HG02970 (cell line): ENCODE results near the gene CALM3.

Experiments used
- ATAC-seq: cut with Tn5 transposase; IDR thresholded peaks from one replicate; pipeline ENCODE4 v1.9.1; 2021; ENCODE audit warnings: mild to moderate bottlenecking, moderate library complexity, moderate number of reproducible peaks; ENCODE audit not compliant: unreplicated experiment, low FRiP score

Gene CALM3

GRCh38 chr19:46598372-46598917, 2.7 kb upstream of the CALM3 start:
- ATAC-seq = no peak

GRCh38 chr19:46599716-46600373, 1.3 kb upstream of the CALM3 start:
- ATAC-seq = no peak

DNA sequence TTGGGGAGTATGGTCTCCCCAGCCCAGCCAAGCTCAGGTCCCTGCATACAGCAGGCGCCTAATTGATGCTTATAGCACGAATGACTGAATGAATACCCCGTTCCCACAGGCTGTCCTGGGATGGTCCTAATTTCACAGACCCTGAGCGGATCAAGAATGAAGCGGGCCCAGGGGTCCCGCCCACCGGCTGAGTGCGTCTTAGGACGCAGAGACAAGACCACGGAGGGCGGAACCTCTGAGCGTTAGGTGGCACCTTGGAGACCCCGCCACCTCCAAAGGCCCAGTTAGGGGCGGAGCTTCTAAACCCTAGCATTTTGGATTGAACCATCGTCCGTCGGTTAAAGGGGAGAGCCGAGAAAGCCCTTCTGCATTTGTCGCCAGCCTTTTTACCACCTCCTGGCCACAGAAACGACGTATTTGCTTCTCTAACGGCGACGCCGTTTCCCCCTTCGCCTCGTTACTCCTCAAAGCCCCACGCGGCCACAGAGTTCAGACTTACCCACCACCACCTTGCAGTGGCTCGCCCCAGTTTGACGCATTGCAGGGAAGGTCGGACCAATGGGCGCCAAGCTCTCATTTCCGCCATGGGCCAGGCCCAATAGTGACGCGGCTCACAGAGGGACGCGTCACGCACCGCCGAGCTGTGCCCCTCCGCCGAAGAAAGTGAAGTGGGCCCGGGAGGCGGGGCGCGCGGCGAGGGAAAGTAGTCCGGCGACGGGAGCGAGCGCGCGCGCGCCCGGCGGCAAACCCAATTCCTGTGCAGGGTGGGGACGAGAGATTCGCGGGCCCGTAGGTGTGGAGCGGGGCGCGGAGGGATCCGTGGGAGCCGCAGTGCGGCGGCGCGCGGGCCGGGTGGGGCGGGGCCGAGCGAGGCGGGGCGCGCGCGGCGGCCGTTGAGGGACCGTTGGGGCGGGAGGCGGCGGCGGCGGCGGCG, 479 bp upstream of the CALM3 start:
- ATAC-seq = peak; percentile 83

- ATAC-seq = no peak
Observed at GRCh38 chr19:46602392-46603194, 1.5 kb downstream of the CALM3 start.

DNA sequence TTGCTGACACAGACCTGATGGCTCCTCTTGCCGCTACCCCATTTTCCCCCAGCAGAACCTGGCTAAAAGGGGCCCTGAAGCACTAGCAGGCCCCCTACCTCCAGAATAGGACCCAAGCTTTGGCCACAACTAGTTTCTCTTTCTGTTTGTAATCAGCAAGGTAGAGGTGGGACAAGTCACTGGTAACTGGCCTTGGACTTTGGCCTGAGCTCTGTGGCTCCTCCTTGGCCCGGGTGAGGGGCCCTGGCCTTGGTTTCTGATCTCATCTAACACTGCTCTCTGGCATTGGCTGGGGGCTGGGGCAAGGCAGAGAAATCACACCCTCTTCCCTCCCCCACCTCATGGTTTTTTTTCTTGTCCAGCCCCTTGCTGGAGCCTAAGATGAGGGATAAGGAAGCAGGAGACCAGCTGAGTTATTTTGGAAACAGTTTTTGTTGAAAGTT, 2.1 kb downstream of the CALM3 start:
- ATAC-seq = no peak

DNA sequence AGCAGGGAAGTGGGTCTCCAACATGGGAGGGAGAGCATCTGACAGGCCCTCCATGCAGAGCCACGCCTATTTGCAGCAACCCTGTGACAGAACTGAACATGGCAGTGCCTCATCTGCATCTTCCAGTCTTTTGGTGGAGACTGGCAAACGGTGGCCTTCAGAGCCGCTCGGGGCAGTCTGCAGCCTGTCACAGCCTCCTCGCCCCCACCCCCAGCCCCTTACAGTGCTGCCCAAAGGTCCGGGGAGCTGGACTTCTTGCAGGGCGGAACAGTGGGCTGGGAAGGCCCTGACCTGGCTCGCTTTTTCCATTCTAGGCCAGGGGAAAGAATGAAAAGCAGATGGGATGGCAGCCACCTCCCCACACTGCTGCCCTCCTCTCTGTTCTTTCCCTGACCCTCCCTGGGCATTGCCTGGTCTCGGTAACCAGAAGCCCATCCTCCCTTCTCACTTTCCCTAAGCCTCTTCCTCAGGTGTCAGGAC, 2.7 kb downstream of the CALM3 start:
- ATAC-seq = no peak

DNA sequence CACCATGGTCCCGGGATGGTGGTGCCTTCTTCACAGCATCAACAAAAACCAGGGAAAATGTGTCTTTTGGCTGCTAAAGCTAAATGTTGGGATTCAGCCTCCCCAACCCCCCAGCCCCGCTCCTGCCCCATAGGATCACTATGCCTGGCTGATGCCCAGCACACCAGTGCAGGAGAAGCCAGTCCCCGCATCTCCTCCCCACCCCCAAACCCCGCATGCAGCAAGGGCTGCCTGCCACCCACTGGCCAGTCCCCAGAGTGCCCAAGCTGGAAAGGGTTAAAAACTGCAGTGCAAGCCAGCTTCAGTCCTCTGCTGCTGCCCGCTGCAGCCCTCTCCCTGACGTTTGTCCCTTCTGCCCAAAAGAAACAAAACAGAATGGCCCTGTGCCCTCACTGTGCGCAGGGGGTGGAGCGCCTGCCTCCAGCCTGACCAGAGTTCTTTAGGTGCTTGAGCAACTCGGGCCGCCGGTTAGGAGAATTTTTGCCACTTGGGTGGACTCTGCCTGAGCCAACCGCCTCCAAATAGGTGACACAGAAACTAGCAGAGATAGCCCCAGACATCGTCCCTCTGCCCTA, 3.7 kb downstream of the CALM3 start:
- no peak for ATAC-seq

- ATAC-seq = no peak
Observed at GRCh38 chr19:46605356-46605821, 4.3 kb downstream of the CALM3 start.

DNA sequence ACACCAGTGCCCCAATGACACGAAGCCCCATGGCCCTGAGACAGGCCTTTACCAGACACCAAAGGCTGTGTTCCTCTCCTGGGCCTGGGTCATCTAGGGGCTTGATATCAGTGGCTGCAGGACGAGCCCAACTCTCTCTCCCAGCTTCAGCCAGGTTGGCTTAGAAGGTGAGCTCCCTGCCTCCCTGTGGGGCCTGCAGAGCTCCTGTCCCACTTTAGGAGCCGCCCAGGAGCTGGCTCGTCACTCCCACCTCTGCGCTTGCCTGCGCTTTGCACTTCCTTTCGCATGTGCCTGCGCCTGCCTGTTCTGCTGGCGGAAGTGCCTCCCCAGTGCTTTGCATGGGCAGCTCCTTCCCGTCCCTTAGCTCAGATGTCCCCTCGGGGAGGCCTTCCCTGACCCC, 4.9 kb downstream of the CALM3 start:
- no peak for ATAC-seq

DNA sequence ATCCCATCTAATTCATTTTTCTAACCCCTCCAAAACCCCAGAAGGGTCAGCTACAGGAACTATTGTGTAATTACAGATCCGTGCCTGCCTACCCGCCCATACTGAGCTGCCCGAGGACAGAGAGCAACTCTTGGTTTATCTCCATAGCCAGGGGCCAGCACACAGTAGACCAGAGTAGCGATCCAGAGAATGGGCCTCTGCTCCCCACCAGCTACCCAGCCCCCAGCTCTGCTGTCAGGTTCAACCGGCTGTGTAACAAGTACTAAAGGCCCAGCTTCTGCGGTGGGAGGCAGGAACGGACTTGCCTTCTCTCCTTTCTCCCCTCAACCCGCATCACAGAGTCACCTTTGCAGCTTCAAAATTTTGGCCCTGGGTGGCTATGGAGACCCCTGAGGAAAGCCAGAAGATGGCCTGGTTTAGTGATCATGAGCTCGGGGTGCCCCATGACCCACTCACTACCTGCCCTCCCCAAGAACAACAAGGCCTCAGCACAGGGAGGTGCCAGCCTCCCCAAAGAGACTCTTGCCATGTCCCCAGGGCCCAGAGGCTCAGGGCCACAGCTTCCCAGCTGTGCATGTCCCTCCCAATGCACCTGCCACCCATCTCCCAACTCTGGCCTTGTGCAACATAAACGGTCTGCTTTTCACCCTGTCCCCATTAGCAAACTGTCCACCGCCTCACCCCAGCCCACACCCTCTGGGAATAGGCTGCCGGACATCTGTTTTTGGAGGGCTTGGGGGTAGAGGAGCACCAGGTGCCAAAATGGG, 5.7 kb downstream of the CALM3 start:
- no peak for ATAC-seq

DNA sequence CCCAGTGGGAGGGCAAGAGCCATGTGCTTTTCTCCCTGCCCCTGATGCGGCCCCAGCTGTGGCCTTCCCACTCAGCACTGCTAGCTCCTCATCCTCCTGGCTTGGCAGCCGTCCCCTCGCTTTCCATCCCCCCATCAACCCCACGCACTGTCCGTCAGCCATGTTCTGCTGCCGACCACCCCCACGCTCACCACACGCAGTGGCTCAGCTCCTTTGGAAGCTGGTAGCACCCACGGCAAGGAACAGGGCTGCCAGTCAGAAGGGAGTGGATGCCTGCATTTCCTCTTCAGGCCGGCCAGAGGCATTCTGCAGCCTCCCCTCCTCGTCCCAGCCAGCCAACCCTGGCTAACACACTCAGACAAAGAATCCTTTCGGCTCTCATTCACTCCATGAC, 6.3 kb downstream of the CALM3 start:
- ATAC-seq = no peak

DNA sequence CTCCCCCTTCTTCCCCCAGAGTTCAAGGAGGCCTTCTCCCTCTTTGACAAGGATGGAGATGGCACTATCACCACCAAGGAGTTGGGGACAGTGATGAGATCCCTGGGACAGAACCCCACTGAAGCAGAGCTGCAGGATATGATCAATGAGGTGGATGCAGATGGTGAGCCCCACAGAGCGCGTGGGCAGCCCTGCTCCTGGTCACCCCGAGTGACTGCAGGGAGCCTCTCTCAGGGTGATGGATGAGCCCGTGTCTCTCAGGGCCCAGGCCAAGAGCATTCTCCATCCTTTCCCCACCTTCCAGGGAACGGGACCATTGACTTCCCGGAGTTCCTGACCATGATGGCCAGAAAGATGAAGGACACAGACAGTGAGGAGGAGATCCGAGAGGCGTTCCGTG, 7.0 kb downstream of the CALM3 start:
- ATAC-seq = no peak

DNA sequence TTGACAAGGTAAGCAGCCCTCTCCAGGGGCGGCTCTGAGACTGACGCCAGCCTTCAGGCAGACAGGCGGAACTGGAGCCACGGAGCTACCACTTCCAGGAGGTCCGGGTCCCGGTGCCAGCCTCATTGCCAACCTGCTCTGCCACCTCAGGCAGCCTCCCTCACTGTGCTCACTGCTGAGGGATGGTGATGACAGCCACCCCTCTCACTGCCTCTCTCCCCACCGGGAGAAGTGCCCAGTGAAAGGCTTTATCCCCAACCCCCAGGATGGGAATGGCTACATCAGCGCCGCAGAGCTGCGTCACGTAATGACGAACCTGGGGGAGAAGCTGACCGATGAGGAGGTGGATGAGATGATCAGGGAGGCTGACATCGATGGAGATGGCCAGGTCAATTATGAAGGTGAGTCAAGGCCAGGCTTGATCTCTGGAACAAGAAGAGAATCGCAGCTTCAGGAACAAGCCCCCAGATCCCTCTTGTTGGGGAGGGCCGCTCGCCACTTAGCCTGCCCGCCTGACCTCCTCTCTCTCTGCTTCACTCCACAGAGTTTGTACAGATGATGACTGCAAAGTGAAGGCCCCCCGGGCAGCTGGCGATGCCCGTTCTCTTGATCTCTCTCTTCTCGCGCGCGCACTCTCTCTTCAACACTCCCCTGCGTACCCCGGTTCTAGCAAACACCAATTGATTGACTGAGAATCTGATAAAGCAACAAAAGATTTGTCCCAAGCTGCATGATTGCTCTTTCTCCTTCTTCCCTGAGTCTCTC, 7.6 kb downstream of the CALM3 start:
- no peak for ATAC-seq

DNA sequence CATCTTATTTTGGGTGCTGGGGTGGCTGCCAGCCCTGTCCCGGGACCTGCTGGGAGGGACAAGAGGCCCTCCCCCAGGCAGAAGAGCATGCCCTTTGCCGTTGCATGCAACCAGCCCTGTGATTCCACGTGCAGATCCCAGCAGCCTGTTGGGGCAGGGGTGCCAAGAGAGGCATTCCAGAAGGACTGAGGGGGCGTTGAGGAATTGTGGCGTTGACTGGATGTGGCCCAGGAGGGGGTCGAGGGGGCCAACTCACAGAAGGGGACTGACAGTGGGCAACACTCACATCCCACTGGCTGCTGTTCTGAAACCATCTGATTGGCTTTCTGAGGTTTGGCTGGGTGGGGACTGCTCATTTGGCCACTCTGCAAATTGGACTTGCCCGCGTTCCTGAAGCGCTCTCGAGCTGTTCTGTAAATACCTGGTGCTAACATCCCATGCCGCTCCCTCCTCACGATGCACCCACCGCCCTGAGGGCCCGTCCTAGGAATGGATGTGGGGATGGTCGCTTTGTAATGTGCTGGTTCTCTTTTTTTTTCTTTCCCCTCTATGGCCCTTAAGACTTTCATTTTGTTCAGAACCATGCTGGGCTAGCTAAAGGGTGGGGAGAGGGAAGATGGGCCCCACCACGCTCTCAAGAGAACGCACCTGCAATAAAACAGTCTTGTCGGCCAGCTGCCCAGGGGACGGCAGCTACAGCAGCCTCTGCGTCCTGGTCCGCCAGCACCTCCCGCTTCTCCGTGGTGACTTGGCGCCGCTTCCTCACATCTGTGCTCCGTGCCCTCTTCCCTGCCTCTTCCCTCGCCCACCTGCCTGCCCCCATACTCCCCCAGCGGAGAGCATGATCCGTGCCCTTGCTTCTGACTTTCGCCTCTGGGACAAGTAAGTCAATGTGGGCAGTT, 8.6 kb downstream of the CALM3 start:
- ATAC-seq = no peak

- ATAC-seq = no peak
Observed at GRCh38 chr19:46610413-46610775, 9.3 kb downstream of the CALM3 start.

GRCh38 chr19:46610851-46611770, 10.0 kb downstream of the CALM3 start:
- no peak for ATAC-seq

DNA sequence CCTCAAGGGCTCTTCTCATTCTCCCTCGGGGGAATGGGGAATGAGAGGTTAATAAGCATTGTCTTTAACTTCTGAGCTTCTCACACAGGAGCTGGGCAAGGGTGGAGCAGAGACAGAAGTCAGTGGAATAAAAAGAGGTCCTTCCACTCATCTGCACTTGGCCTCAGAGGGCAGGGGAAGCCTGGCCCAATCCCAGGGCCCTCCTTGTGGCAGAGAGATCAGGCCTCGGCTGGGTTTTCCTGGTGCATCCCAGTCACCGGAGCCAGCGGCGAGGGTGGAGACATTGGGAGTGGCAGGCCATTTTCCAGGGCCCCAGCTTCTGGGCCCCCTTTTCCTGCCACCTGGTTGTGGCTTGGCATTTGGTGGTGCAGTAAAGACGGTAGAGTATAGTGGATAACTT, 10.6 kb downstream of the CALM3 start:
- ATAC-seq = no peak
